PC-9 (cell line): ENCODE data around the gene SPTB.

Experiments
- CTCF ChIP-seq: fragments of 200-600 bp; sonication (generic); conservative IDR thresholded peaks from 2 replicates; pipeline ENCODE4 v1.6.1; 2017; ENCODE audit warnings: mixed run types, antibody characterized with exemption, mild to moderate bottlenecking, moderate library complexity
- EZH2 ChIP-seq: fragments of 200-600 bp; sonication (generic); IDR thresholded peaks from 2 replicates; pipeline ENCODE4 v1.8.0; 2017; ENCODE audit warnings: antibody characterized with exemption, low read depth

- TF ChIP-seq EZH2 = no peak
- TF ChIP-seq CTCF = no peak
Observed at GRCh38 chr14:64763085-64763782, 116.5 kb downstream of the SPTB start.
